ENCODE results near the gene RNLS. TPM values are rescaled to one million over a fixed set of nuclear protein-coding genes. Genes with fewer than 3 reads are reported as not detected.

The RNLS gene
- total RNA-seq, 3 donors from 2014 or later: 9.8 to 12.1 (median 11.8) TPM

DNA sequence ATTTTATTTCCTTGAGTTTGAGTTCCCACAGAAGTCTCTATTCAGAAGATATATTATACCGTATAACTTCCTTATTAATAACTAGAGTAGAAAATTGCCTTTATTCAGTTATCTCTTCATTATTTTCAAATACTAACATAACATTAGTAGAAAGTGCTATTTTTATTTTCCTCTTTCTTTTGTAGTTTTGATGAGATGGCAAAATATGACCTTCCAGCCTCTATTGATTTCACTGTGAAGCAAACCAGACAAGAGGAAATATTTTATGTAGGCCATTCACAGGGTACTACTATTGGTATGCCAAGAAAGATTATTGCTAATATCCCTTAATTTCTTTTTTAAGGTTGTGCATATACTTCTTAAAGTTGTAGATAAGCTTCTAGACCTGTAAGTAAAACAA, 11.4 kb upstream of the RNLS start:
- TF ChIP-seq, protein P1, sequence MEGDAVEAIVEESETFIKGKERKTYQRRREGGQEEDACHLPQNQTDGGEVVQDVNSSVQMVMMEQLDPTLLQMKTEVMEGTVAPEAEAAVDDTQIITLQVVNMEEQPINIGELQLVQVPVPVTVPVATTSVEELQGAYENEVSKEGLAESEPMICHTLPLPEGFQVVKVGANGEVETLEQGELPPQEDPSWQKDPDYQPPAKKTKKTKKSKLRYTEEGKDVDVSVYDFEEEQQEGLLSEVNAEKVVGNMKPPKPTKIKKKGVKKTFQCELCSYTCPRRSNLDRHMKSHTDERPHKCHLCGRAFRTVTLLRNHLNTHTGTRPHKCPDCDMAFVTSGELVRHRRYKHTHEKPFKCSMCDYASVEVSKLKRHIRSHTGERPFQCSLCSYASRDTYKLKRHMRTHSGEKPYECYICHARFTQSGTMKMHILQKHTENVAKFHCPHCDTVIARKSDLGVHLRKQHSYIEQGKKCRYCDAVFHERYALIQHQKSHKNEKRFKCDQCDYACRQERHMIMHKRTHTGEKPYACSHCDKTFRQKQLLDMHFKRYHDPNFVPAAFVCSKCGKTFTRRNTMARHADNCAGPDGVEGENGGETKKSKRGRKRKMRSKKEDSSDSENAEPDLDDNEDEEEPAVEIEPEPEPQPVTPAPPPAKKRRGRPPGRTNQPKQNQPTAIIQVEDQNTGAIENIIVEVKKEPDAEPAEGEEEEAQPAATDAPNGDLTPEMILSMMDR (IDR thresholded peaks at IDR 0.05): no peak
- DNase-seq (no peak), ATAC-seq (no peak)
- Histone ChIP-seq H3K4me1 (ENCODE audit: low read depth) (no peaks in the 10 kb centered on the region), H3K4me3 (no peak overlapping the region), H3K36me3 (ENCODE audit: low read depth) (no peaks in the 10 kb centered on the region), H3K9me3 (no peaks in the 10 kb centered on the region)
- intact Hi-C loops (cut with DNase I, micrococcal nuclease): no loop called here

DNA sequence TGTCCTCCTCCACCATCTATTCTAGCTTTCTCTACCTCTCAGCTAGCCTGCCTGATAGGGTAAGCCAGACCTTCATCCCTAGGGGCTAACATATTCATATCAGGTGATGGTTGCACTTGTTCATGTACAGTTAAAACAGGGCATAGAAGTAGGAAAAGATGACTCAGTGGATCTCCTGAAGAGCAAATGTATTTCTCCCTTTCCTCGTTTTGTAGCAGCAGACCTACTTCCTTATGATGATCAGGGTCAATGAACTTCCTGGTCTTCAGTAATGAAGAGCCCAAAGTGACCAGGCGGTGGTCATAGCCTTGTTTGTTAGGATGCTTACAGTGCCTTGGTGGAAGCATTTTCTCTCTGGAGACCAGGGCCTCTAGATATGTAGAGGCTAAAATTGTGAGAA, 9.8 kb upstream of the RNLS start:
- TF ChIP-seq, protein P1 (IDR thresholded peaks at IDR 0.05): no peak
- no peaks in the 10 kb centered on the region for H3K4me1 ChIP-seq (ENCODE audit: low read depth)
- intact Hi-C loops (cut with DNase I, micrococcal nuclease): no loop called here
- H3K4me3 ChIP-seq: no peak overlapping the region
- no peaks in the 10 kb centered on the region for H3K36me3 ChIP-seq (ENCODE audit: low read depth)
- no peak for DNase-seq
- H3K9me3 ChIP-seq: no peaks in the 10 kb centered on the region
- peak; percentile 19 for ATAC-seq

DNA sequence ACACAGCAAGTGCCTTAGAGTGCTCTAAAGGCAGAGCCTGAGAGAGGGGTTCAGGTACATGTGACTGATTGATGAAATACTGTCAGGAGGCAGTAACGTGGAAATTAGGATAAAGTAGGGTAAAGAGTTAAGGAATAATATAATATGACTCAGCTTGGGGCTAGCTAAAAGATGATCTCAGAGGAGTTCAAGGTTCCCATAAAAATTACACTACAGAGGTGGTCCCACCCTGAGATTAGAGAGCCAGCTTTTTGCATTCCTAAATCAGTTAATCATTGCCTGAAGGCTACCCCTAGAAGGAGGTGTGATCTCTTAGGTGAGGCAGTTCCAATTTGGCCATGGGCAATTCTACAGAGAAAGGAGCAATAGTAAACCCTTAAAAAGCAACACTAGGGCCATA, 9.3 kb upstream of the RNLS start:
- TF ChIP-seq, protein P1 (IDR thresholded peaks at IDR 0.05): no peak
- H3K36me3 ChIP-seq (ENCODE audit: low read depth): no peaks in the 10 kb centered on the region
- no peaks in the 10 kb centered on the region for H3K4me1 ChIP-seq (ENCODE audit: low read depth)
- no peaks in the 10 kb centered on the region for H3K9me3 ChIP-seq
- no peak overlapping the region for H3K4me3 ChIP-seq
- peak; percentile 12 for ATAC-seq
- no peak for DNase-seq
- intact Hi-C loops (cut with DNase I, micrococcal nuclease): no loop called here

DNA sequence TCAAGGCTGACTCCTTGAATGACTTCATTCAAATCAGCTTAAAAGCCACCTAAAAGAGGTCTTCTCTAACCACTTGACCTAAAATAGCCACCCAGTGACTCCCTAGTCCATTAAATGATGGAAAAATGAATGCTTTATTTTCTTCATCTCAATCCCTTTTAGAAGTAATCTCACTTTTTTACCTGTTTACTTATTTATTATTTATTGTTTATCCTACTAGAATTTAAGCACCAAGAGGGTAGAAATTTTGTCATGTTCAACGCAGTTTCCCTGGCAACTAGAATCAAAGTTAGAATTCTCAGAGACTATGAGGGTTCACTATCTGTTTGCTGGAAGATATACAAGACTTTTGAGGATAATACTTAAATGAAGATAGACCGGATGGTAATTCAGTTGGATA, 3.3 kb upstream of the RNLS start, which contains the start of gene LIPJ:
LIPJ (plus strand) TSS at position 301 of the 400 bp plus-strand sequence. CDS start 3,926 bp downstream, outside the sequence.
- Histone ChIP-seq H3K36me3 (ENCODE audit: low read depth) (no peaks in the 10 kb centered on the region), H3K4me1 (ENCODE audit: low read depth) (no peaks in the 10 kb centered on the region), H3K4me3 (no peak within 1 kb of the TSS), H3K9me3 (no peaks in the 10 kb centered on the region)
- intact Hi-C loops (cut with DNase I, micrococcal nuclease): no loop called here
- TF ChIP-seq, protein P1 (IDR thresholded peaks at IDR 0.05): no peak
- DNase-seq (no peak), ATAC-seq (no peak)

DNA sequence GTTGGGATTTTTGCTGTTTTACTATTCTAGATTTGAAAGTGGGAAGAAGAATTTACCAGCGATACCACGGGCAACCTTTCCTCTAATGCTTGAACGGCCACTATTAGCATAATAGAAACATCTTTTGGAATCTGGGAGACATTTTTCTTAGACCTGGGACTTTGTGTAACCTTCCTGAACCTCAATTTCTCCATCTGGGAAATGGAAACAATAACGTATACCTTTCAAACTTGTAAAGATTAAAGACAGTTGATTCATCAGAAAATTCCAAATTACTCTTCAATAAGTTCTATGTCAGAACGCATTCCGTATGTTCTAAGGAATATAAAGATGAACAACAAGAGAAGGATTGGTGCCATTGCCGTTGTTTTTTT, 453 bp upstream of the RNLS start:
- TF ChIP-seq, protein P1 (IDR thresholded peaks at IDR 0.05): no peak
- intact Hi-C loops (cut with DNase I, micrococcal nuclease): no loop called here

DNA sequence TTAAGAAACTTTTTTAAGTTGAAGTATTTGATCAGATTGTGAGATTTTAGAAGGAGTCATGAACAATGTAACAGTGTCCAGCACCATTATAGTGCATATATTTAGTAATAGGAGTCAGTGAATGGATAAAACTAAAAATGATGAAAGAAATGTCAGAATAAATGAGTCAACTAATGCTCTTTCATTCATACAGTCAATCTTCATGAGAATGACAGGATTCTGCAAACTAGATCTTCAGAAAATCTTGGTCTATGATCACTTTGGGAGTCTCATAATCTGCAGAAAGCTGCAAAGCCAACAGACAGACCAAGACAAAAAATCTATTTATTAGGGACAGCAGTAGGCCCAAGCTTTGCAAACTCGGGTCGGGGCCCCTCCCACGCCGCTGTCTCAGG, 710 bp downstream of the RNLS start:
- ATAC-seq (no peak), DNase-seq (no peak)
- Histone ChIP-seq H3K4me1 (ENCODE audit: low read depth) (no peaks in the 10 kb centered on the region), H3K36me3 (ENCODE audit: low read depth) (no peaks in the 10 kb centered on the region), H3K9me3 (no peaks in the 10 kb centered on the region), H3K4me3 (peak overlapping the region; percentile 57)
- intact Hi-C loops (cut with DNase I, micrococcal nuclease): no loop called here
- TF ChIP-seq, protein P1 (IDR thresholded peaks at IDR 0.05): no peak

More for the DNA sequence above, 453 bp upstream of the RNLS start:
- DNase-seq (no peak), ATAC-seq (no peak)
- H3K36me3 ChIP-seq (ENCODE audit: low read depth): no peaks in the 10 kb centered on the region
- no peaks in the 10 kb centered on the region for H3K4me1 ChIP-seq (ENCODE audit: low read depth)
- H3K9me3 ChIP-seq: no peaks in the 10 kb centered on the region
- H3K4me3 ChIP-seq: no peak overlapping the region

Data from mucosa of descending colon (tissue), 3 donors.